Astrocyte (in vitro differentiated cells and primary cell): Measurements from ENCODE around the gene SLC39A10.

ENCODE experiments used
- CTCF ChIP-seq: IDR thresholded peaks from 2 replicates; pipeline ENCODE4 v1.5.1; 2011; ENCODE audit warnings: low read depth, mild to moderate bottlenecking, inconsistent platforms, low read length, moderate library complexity; ENCODE audit not compliant: insufficient read depth
- EZH2 ChIP-seq: IDR thresholded peaks from 2 replicates; pipeline ENCODE4 v1.6.1; 2012; ENCODE audit warnings: mild to moderate bottlenecking, low read length, inconsistent platforms; ENCODE audit not compliant: insufficient read depth

- no peak for TF ChIP-seq CTCF
- TF ChIP-seq EZH2, result no peak
Measured at GRCh38 chr2:195656859-195657633, at the start of gene SLC39A10.
